C4-2B (cell line): ENCODE results near the gene DUSP16.

Experiments used
- ZFX ChIP-seq: fragments of 450-650 bp; IDR thresholded peaks from 2 replicates; pipeline ENCODE4 v1.6.1; 2017
- TF ChIP-seq, protein P1 (sequence below): fragments of 450-650 bp; conservative IDR thresholded peaks from 2 replicates; pipeline ENCODE4 v1.5.1; 2017; ENCODE audit warnings: mild to moderate bottlenecking

DNA sequence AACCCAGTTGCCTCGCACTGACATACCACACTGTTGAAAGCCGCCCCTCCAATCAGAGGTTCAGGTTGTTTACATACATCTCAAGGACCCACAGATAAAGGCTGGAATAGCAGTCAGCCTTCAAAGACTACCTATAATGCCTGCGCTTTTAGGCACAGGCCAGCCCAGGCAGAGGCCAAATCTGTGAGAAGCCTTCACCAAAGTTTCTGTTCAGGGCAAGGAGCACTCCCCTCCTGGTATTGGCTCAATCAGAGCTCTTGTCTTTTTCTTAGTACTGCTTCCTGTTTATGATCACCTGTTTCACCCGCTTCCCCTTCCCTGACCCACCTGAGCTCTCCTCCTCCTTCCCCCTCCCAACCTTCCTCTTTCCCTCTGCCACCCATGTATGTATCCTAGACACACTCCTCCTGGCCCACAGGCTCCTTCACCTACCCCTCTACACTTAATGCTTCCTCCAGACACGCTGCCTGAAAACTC is 34.8 kb downstream of the DUSP16 start:
- TF ChIP-seq, protein P1, sequence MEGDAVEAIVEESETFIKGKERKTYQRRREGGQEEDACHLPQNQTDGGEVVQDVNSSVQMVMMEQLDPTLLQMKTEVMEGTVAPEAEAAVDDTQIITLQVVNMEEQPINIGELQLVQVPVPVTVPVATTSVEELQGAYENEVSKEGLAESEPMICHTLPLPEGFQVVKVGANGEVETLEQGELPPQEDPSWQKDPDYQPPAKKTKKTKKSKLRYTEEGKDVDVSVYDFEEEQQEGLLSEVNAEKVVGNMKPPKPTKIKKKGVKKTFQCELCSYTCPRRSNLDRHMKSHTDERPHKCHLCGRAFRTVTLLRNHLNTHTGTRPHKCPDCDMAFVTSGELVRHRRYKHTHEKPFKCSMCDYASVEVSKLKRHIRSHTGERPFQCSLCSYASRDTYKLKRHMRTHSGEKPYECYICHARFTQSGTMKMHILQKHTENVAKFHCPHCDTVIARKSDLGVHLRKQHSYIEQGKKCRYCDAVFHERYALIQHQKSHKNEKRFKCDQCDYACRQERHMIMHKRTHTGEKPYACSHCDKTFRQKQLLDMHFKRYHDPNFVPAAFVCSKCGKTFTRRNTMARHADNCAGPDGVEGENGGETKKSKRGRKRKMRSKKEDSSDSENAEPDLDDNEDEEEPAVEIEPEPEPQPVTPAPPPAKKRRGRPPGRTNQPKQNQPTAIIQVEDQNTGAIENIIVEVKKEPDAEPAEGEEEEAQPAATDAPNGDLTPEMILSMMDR, result no peak
- no peak for TF ChIP-seq ZFX
